ENCODE results near the gene SSTR5.

The SSTR5 gene

GRCh38 chr16:1093284-1094123 is 21.0 kb downstream of the SSTR5 start:
- DNase-seq = peak in 1 of 5 donors; percentile 51

GRCh38 chr16:1094124-1094479 is 21.6 kb downstream of the SSTR5 start:
- DNase-seq = no peak

DNA sequence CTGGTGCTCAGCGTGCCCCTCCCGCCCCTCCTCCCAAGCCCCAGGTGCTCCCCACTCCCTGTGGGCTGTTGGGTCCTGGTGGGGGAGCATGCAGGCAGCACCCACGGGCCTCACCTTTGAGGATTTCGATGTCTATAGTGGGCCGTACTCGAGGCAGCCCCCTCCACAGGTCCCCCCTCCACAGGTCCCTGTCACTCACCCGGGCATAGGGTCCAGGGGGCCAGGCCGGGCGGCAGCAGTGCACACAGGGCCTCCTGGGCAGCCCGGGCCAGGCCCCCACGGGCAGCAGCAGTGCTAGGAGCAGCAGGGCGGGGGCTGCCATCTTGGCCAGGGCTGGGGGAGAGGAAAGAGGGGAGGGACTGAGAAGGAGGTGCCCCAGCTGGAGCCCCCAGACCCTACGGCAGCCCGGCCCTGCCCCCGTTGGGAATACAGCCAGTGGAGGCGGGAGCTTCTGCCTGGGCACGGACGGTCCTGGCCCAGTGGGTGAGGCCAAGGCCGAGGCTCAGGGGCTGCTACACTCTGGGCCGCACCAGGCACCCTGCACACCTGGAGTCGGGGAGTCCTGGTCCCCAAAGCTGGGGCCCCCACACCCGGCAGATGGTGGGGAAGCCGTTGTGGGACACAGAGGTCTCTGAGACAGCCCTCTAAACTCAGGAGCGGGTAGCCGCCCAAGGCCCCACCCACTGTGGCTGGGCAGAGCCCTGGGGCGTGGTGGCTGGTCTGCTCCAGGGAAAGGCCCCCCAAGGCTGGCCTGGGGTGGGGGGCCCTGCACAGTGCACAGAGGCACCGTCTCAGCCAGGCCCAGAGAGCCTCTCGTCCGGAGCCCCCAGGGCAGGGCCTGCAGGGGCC is 22.3 kb downstream of the SSTR5 start:
- no peak for DNase-seq

- no peak for DNase-seq
Observed at GRCh38 chr16:1095450-1096168, 23.1 kb downstream of the SSTR5 start.

DNA sequence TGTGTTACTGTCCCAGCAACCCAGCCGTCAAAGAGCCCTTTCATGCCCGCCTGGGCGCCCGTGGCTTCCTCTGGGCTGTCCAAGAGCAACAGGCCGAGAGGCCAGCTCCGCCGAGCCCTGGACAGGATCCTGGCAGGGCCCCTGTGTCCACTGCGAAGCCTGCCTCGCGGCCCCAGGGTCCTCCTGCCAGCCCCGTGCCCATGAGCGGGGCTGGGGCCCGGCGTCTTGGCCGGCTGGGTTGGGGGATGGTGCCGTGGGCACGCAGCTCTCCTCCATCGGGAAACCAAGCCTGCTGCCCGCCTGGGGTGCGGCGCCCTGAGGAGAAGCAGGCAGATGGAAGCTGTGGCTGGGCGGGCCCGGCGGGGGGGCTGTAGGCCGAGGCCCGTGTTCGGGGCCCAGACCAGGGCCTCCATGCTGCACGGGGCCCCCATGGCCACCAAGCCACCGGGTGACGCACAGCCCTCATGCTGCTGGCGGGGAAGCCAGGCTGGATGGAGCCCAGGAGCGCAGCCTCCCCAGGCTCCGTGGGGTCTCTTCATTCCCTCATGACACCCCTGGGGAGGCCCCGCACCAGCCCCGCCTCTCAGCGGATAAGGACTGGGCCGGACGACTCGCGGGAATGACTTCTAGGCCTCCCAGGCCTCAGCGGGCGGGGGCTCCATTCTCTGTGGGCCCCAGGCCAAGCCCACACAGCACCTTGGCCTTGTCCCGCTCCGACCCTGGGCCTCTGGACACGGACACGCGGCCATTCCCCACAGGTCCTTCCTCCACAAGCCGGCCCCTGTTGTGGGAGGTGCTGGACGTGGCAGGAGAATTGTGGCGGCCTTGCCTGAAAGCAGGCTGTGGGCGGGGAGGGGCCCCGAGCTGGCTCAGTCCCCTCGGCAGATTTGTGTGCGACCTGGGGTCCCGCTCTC is 23.9 kb downstream of the SSTR5 start, which contains the start of gene C1QTNF8:
Gene C1QTNF8, minus strand, starts transcription at position 76 of the 914 bp plus-strand sequence. CDS start 1,322 bp downstream, outside the sequence.
- DNase-seq = no peak

- DNase-seq = no peak
Observed at GRCh38 chr16:1097156-1097555, 24.6 kb downstream of the SSTR5 start.

GRCh38 chr16:1097800-1098199 is 25.3 kb downstream of the SSTR5 start:
- DNase-seq = no peak

DNA sequence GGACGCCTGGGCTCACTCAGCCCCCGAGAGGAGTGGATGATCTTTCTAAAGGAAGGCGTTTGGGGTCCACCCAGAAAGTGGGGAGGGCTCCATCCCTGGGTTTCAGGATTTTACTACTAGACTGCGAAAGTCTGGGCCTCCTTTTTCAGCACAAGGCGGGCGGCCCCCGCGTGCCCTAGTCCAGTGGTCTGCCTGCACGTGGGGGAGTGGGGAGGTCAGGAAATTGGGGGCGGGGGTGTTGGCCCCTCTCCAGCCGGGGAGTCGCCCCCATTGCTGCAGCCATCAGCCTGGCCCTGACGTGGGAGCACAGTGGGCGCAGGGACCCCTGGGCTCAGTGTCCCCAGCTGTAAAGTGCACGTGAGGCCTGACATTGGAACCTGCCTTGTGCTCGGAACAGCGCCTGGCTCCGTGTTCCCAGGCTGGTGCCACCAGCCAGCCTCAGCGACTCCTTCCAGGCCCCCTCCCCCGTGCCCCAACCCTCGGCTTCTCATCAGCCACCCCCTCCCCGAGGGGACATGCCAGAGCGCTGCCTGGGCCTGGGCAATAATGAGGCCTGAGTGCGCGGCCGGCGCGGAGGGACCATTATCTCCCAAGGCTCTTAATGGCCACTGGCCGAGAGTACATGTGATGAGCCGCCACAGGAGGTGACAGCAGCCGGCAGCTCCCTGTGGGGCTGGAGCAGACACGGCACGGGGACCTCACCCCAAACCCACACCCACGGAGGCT is 25.9 kb downstream of the SSTR5 start:
- no peak for DNase-seq

GRCh38 chr16:1099189-1100083 is 26.9 kb downstream of the SSTR5 start:
- DNase-seq = no peak

GRCh38 chr16:1100084-1100800 is 27.7 kb downstream of the SSTR5 start:
- no peak for DNase-seq

DNA sequence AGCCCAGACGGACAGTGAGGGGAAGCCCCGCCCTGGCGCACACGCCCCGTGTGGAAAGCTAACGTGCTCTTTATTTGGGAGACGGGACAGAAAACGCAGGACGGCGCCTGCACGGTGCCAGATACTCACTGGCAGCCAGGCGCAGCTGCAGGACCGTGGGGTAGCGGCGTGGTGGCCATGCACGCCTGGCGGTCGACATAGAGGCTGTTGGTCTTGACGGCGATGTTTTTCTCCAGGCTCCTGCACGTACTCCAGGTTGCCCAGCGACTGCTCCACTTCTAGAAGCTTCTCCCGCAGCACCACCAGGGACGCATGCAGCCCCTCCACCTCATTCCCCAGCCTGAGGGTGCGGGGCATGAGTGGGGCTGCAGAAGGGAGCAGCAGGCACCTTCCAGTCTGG is 28.6 kb downstream of the SSTR5 start:
- DNase-seq = no peak

- DNase-seq = no peak
Observed at GRCh38 chr16:1101573-1102332, 29.2 kb downstream of the SSTR5 start.

- no peak for DNase-seq
Observed at GRCh38 chr16:1102333-1102700, 29.8 kb downstream of the SSTR5 start.

DNA sequence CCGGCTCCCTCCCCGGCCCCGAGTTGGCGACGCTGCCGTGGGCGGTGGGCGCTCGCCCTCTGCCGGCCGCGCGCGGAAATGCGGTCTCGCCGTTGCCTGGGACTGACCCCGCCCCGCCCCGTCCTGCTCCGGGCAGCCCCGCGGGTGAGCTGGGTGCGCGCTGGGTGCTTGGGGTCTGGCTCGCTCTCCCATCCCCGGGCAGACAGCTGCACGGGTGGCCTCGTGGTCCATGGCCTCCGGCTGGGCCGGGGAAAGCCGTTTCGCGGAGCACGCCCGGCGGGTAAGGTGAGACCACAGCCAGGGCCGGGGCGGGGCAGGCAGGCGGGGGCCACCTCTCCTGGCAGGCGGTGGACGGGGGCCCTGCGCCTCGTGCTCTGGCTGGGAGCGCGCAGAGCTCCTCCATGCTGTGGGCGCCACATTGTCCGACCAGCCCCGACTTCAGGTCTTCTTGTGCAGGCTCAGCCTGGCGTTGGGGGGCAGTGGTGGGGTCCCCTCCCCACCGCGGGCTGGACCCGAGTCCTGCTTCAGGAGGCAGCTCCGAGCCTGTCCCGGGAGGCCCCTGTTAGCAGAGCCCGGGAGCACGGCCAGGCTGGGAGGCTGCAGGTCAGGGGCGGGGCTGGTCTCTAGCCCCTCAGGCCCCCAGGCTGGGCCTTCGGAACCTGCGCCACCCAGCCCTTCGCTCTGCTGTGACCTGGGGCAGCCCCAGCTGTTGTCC is 30.5 kb downstream of the SSTR5 start:
- DNase-seq = peak; percentile 43 to 66 (median 55)

DNA sequence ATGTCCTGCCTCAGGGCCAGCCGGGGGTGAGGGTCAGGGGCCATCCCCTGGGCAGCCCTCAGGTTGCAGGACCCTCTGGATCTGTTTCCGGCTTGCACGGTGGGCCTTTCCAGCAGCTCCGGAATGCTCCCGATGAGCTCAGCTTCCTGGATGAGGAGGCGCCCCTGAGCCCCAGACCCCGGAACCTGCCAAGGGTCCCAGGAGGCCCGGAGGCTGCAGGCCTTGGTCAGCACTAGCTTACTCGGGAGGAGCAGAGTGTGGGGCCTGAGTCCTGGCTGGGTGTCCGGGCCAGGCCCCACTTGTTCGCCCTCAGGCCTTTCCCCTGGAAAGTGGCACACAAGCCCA is 31.1 kb downstream of the SSTR5 start:
- no peak for DNase-seq

GRCh38 chr16:1105888-1106620 is 33.5 kb downstream of the SSTR5 start:
- DNase-seq = peak in 2 of 5 donors; percentile 24 to 27

DNA sequence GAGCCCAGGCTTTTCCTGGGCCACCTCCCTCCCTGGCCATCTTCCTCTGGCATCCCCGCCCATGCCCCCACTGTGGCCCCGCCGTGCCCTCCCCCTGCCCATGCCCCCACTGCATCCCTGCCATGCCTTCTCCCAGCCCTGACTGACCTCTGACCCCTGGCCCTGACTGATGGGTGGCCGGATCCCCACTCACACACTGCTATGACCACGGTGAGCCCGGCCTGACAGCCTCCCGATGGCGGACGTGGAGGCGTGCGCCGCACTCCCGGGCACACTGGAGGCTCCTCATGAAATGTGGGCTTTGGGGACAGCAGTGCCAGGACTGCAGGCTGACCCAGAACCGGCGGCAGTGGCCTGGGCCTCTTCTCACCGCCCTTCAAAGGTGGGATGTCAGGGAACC is 34.1 kb downstream of the SSTR5 start:
- no peak for DNase-seq

- DNase-seq = no peak
Observed at GRCh38 chr16:1107141-1107540, 34.6 kb downstream of the SSTR5 start.

All from T-helper 1 cell (primary cell).